ENCODE results near the gene YEATS2. TPM values are rescaled to one million over a fixed set of nuclear protein-coding genes. Genes with fewer than 3 reads are reported as not detected.
A peak's percentile ranks its signal among the peaks of the same experiment; 100 is the strongest.

The YEATS2 gene
- total and polyA plus RNA-seq, 12 donors = 4.9 to 27.1 (median 14.0) TPM

DNA sequence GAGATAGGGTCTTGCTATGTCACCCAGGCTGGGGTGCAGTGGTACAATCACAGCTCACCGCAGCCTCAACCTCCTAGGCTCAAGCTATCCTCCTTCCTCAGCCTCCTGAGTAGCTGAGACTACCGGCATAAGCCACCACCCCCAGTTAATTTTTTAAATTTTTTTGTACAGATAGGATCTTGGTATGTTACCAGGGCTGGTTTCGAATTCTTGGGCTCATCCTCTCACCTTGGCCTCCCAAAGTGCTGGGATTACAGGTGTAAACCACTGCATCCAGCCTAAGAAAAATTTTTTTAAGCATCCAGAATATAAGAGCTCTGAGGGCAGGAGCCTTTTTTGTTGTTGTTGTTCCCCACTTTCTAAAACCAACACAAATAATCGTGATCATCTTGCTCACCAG, 142.2 kb downstream of the YEATS2 start:
- Histone ChIP-seq H3K4me1 (replicated peaks in 1 of 2) (peaks cover 4 to 5% of the 10 kb centered on the region in 2 donors), H3K27ac (no peak overlapping the region), H3K27me3 (no peaks in the 10 kb centered on the region), H3K9me3 (replicated peaks in 1 of 3) (no peaks in the 10 kb centered on the region), H3K4me3 (no peak overlapping the region), H3K36me3 (replicated peaks in 1 of 2) (peaks cover 0 to 57% of the 10 kb centered on the region in 2 donors)
- DNase-seq = no peak
- TF ChIP-seq, protein P1, sequence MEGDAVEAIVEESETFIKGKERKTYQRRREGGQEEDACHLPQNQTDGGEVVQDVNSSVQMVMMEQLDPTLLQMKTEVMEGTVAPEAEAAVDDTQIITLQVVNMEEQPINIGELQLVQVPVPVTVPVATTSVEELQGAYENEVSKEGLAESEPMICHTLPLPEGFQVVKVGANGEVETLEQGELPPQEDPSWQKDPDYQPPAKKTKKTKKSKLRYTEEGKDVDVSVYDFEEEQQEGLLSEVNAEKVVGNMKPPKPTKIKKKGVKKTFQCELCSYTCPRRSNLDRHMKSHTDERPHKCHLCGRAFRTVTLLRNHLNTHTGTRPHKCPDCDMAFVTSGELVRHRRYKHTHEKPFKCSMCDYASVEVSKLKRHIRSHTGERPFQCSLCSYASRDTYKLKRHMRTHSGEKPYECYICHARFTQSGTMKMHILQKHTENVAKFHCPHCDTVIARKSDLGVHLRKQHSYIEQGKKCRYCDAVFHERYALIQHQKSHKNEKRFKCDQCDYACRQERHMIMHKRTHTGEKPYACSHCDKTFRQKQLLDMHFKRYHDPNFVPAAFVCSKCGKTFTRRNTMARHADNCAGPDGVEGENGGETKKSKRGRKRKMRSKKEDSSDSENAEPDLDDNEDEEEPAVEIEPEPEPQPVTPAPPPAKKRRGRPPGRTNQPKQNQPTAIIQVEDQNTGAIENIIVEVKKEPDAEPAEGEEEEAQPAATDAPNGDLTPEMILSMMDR (IDR thresholded peaks at IDR 0.05) = no peak
- TF ChIP-seq POLR2A (IDR thresholded peaks at IDR 0.05) = no peak
- 98 to 99% (median 99%) methylated on average over 4 of the region's 4 CpGs for WGBS, 4 donors
- intact Hi-C loops (cut with DNase I) = no loop called here

DNA sequence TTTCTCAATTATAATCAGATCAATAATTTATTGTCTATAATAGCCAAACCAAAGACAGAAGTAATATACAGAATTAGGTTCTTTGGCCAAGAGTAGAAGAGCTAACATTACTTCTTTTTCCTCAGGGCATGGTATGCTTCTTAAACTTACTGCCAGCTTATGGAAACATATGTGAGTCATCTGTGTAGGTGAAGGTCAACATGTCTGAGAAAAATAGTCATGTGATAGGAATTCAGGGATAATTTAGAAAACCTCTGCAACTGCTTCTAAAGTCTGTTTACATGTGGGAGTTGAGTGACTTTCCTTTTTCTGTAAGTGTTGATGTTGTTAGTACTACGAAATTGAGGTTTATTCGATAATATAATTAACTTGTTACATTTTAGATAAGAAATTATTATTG, 147.0 kb downstream of the YEATS2 start:
- peaks cover 0 to 71% of the 10 kb centered on the region in 2 donors for H3K36me3 ChIP-seq (replicated peaks in 1 of 2)
- no peak overlapping the region for H3K4me3 ChIP-seq
- WGBS, 4 donors = 55 to 70% (median 66%) methylated on average over 2 of the region's 2 CpGs
- TF ChIP-seq, protein P1 (IDR thresholded peaks at IDR 0.05) = no peak
- TF ChIP-seq POLR2A (IDR thresholded peaks at IDR 0.05) = no peak
- peaks cover 10 to 14% of the 10 kb centered on the region in 2 donors for H3K4me1 ChIP-seq (replicated peaks in 1 of 2)
- intact Hi-C loops (cut with DNase I) = no loop called here
- no peaks in the 10 kb centered on the region for H3K27me3 ChIP-seq
- peak overlapping the region in 3 of 5 donors; percentile 11 to 48 (median 12) for H3K27ac ChIP-seq
- no peak for DNase-seq
- no peaks in the 10 kb centered on the region for H3K9me3 ChIP-seq (replicated peaks in 1 of 3)

DNA sequence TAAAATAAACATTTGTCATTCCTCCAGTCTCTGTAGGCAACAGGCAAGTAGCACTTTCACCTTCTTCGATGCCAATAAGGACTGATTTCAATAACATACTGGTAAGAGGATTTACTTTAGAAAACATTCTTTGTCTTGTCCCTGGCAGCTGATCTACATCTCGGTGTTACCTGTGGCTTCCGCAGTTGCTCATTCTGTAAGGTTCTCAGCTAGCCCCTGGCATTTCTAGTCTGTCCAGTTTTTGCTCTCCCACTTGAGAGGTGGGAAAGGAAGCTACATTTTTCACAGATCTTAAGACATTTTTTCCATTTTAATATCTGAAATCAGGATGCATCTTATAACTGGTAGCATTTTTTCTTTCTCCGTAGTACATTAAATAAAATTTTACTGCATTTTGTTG, 147.5 kb downstream of the YEATS2 start:
- DNase-seq = no peak
- Histone ChIP-seq H3K27ac (peak overlapping the region in 1 of 5 donors; percentile 12), H3K4me3 (no peak overlapping the region), H3K36me3 (replicated peaks in 1 of 2) (peaks cover 0 to 66% of the 10 kb centered on the region in 2 donors), H3K9me3 (replicated peaks in 1 of 3) (no peaks in the 10 kb centered on the region), H3K27me3 (no peaks in the 10 kb centered on the region), H3K4me1 (replicated peaks in 1 of 2) (peaks cover 10 to 14% of the 10 kb centered on the region in 2 donors)
- intact Hi-C loops (cut with DNase I) = no loop called here
- WGBS, 4 donors = 74 to 85% (median 78%) methylated on average over 4 of the region's 4 CpGs
- TF ChIP-seq, protein P1 (IDR thresholded peaks at IDR 0.05) = no peak
- no peak for TF ChIP-seq POLR2A (IDR thresholded peaks at IDR 0.05)

DNA sequence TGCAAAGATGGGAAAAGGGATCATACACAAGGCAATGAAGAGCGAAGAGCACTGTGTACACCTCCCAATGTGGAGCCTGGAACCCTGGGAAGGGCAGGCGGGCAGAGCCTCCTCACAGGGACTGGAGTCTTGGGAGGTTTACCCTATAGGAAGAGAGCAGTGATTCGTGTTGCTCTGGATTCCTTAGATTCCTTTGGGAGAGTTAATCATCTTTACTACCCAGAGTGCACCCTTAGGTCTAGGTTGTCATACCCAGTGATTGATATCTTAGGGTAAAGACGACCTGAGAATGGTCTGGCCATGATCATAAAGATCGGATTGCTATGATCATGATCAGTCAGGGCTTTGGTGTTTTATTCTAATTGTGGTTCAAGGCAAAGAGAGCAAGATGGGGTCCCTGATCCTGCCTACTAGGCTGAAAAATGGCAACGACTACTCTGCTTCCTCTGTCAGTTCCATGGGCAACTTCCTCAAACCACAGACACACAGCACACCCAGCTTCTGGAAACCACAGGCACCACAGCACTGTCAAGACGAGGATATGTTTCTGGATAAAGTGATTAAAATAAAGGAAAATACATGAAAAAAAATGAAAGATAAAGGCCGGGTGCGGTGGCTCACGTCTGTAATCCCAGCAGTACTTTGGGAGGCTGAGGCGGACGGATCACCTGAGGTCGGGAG, 148.2 kb downstream of the YEATS2 start:
- Histone ChIP-seq H3K4me1 (replicated peaks in 1 of 2) (peaks cover 10 to 14% of the 10 kb centered on the region in 2 donors), H3K9me3 (replicated peaks in 1 of 3) (no peaks in the 10 kb centered on the region), H3K27ac (no peak overlapping the region), H3K36me3 (replicated peaks in 1 of 2) (peaks cover 0 to 60% of the 10 kb centered on the region in 2 donors), H3K4me3 (no peak overlapping the region), H3K27me3 (no peaks in the 10 kb centered on the region)
- DNase-seq = no peak
- WGBS, 4 donors = 79 to 86% (median 85%) methylated on average over 13 of the region's 13 CpGs
- TF ChIP-seq POLR2A (IDR thresholded peaks at IDR 0.05) = no peak
- TF ChIP-seq, protein P1 (IDR thresholded peaks at IDR 0.05) = no peak
- intact Hi-C loops (cut with DNase I) = no loop called here
